HG03039 (cell line): ENCODE results near the gene GREB1.

ENCODE experiments used
- ATAC-seq: cut with Tn5 transposase; IDR thresholded peaks from one replicate; pipeline ENCODE4 v1.9.1; 2021; ENCODE audit warnings: mild to moderate bottlenecking, moderate library complexity; ENCODE audit not compliant: unreplicated experiment

The GREB1 gene

GRCh38 chr2:11678306-11678960 lies 144.6 kb downstream of the GREB1 start:
- ATAC-seq = no peak

- no peak for ATAC-seq
These were observed 145.2 kb downstream of the GREB1 start for GRCh38 chr2:11679016-11679415.

- ATAC-seq = no peak
These were observed 145.8 kb downstream of the GREB1 start for GRCh38 chr2:11679486-11680181.

- ATAC-seq = no peak
These were observed 146.5 kb downstream of the GREB1 start for GRCh38 chr2:11680182-11680900.

GRCh38 chr2:11680901-11681721 lies 147.3 kb downstream of the GREB1 start:
- no peak for ATAC-seq

- ATAC-seq = no peak
These were observed 148.1 kb downstream of the GREB1 start for GRCh38 chr2:11681722-11682589.

- no peak for ATAC-seq
These were observed 148.7 kb downstream of the GREB1 start for GRCh38 chr2:11682590-11682915.

- ATAC-seq = no peak
These were observed 149.6 kb downstream of the GREB1 start for GRCh38 chr2:11683476-11683875.

- ATAC-seq = no peak
These were observed 150.1 kb downstream of the GREB1 start for GRCh38 chr2:11683966-11684365.

- no peak for ATAC-seq
These were observed 151.1 kb downstream of the GREB1 start for GRCh38 chr2:11684894-11685460.

- no peak for ATAC-seq
These were observed 152.1 kb downstream of the GREB1 start for GRCh38 chr2:11685906-11686470.

GRCh38 chr2:11687736-11688135 lies 153.9 kb downstream of the GREB1 start:
- ATAC-seq = no peak

GRCh38 chr2:11688222-11689069 lies 154.6 kb downstream of the GREB1 start:
- peak; percentile 65 for ATAC-seq

GRCh38 chr2:11691076-11691660 lies 157.3 kb downstream of the GREB1 start:
- no peak for ATAC-seq
